A673 (cell line): ENCODE results near the gene LHFPL6.

Experiments used
- CTCF ChIP-seq: fragments of 300-800, 200-600 bp; sonication (generic); conservative IDR thresholded peaks from 2 replicates; pipeline ENCODE4 v1.5.1; 2017; ENCODE audit warnings: low read depth, mild to moderate bottlenecking, antibody characterized with exemption, low read length, moderate library complexity, mixed read lengths
- EZH2 ChIP-seq: fragments of 200-600 bp; sonication (generic); IDR thresholded peaks from 2 replicates; pipeline ENCODE4 v1.6.1; 2017; ENCODE audit warnings: borderline replicate concordance, low read depth, mild to moderate bottlenecking, mixed read lengths, antibody characterized with exemption, low read length; ENCODE audit not compliant: poor library complexity, severe bottlenecking

DNA sequence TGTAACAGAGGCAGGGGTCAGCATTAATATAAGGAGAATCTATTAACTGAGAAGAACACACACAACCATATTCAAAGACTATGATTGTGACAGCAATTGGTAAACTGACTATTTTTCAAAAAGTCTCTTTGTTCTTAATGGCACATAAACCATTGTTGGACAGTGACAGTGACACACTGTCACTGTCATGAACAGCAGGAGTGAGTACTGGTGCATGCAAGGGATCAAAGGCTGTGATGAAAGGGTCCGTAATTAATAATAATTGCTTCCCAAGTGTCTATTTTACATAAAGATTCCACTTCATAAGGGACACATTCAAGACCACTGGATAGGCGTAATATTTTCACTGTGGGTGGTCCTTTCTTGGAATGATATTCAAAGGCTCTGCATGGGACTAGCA lies 50.7 kb downstream of the LHFPL6 start:
- TF ChIP-seq CTCF (no peak), EZH2 (no peak)
